NCI-H1436 treated with DMSO at 0.1 percent for 48 hours (cell line): ENCODE results near the gene AHCYL2.
A peak's percentile ranks its signal among the peaks of the same experiment; 100 is the strongest.

Experiments used
- DNase-seq: peaks from one replicate; lab custom pipeline; 2025; lab: John Stamatoyannopoulos, UW

The AHCYL2 gene

GRCh38 chr7:129224251-129225205, at the start of gene AHCYL2:
Gene AHCYL2, plus strand, starts transcription at chr7:129225030.
- peak; percentile 92 for DNase-seq

- DNase-seq, result no peak
Observed at GRCh38 chr7:129176916-129177710, 47.7 kb upstream of the AHCYL2 start.

GRCh38 chr7:129184981-129185670, 39.7 kb upstream of the AHCYL2 start:
- no peak for DNase-seq

- no peak for DNase-seq
Observed at GRCh38 chr7:129186749-129187260, 38.0 kb upstream of the AHCYL2 start.

GRCh38 chr7:129187681-129188371, 37.0 kb upstream of the AHCYL2 start:
- no peak for DNase-seq

GRCh38 chr7:129188372-129188891, 36.4 kb upstream of the AHCYL2 start, which contains the start of gene SMO:
Gene SMO, plus strand, starts transcription at chr7:129188633. Its CDS starts 519 bp downstream, at chr7:129189152.
- no peak for DNase-seq

GRCh38 chr7:129188892-129189660, 35.8 kb upstream of the AHCYL2 start:
- no peak for DNase-seq

GRCh38 chr7:129189661-129190310, 35.0 kb upstream of the AHCYL2 start:
- no peak for DNase-seq

- no peak for DNase-seq
Observed at GRCh38 chr7:129191272-129191671, 33.6 kb upstream of the AHCYL2 start.

- DNase-seq, result no peak
Observed at GRCh38 chr7:129193892-129194291, 30.9 kb upstream of the AHCYL2 start.

GRCh38 chr7:129197771-129198170, 27.1 kb upstream of the AHCYL2 start:
- no peak for DNase-seq

- no peak for DNase-seq
Observed at GRCh38 chr7:129199406-129199805, 25.4 kb upstream of the AHCYL2 start.

GRCh38 chr7:129202058-129202777, 22.6 kb upstream of the AHCYL2 start:
- no peak for DNase-seq

GRCh38 chr7:129203050-129203741, 21.6 kb upstream of the AHCYL2 start:
- no peak for DNase-seq

GRCh38 chr7:129205126-129205818, 19.6 kb upstream of the AHCYL2 start:
- no peak for DNase-seq

- no peak for DNase-seq
Observed at GRCh38 chr7:129205987-129206785, 18.6 kb upstream of the AHCYL2 start.

GRCh38 chr7:129208667-129209066, 16.2 kb upstream of the AHCYL2 start:
- DNase-seq, result no peak
